MM.1S (cell line): ENCODE results near the gene MAMLD1.

ENCODE experiments used
- EZH2 ChIP-seq: fragments of 300-600 bp; sonication (generic); optimal IDR thresholded peaks from 2 replicates; pipeline ENCODE3; 2017; ENCODE audit warnings: low read depth, mild to moderate bottlenecking, antibody characterized with exemption, low read length, mixed read lengths
- EZH2phosphoT487 ChIP-seq: fragments of 300-600 bp; sonication (generic); IDR thresholded peaks from 2 replicates; pipeline ENCODE4 v1.6.1; 2018; ENCODE audit warnings: antibody characterized with exemption, low read length
- TF ChIP-seq, protein P1 (sequence below): fragments of 300-600 bp; sonication (generic); IDR thresholded peaks from 2 replicates; pipeline ENCODE4 v1.5.1; 2016; ENCODE audit warnings: antibody characterized with exemption, low read length, mixed read lengths

- no peak for TF ChIP-seq EZH2
- TF ChIP-seq, protein P1, sequence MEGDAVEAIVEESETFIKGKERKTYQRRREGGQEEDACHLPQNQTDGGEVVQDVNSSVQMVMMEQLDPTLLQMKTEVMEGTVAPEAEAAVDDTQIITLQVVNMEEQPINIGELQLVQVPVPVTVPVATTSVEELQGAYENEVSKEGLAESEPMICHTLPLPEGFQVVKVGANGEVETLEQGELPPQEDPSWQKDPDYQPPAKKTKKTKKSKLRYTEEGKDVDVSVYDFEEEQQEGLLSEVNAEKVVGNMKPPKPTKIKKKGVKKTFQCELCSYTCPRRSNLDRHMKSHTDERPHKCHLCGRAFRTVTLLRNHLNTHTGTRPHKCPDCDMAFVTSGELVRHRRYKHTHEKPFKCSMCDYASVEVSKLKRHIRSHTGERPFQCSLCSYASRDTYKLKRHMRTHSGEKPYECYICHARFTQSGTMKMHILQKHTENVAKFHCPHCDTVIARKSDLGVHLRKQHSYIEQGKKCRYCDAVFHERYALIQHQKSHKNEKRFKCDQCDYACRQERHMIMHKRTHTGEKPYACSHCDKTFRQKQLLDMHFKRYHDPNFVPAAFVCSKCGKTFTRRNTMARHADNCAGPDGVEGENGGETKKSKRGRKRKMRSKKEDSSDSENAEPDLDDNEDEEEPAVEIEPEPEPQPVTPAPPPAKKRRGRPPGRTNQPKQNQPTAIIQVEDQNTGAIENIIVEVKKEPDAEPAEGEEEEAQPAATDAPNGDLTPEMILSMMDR, result no peak
- TF ChIP-seq EZH2phosphoT487, result no peak
Measured at GRCh38 chrX:150551963-150552362, 188.8 kb downstream of the MAMLD1 start.
